ENCODE measurements around the gene SEMA4C. TPM values are rescaled to one million over a fixed set of nuclear protein-coding genes. Genes with fewer than 3 reads are reported as not detected.
A peak's percentile ranks its signal among the peaks of the same experiment; 100 is the strongest.

SEMA4C gene
- total and polyA plus RNA-seq, 9 of the 15 experiments (the other 6 are each of a cell fraction or from before 2014, with no cell fraction given): 0.32 to 59.7 (median 23.9) TPM

DNA sequence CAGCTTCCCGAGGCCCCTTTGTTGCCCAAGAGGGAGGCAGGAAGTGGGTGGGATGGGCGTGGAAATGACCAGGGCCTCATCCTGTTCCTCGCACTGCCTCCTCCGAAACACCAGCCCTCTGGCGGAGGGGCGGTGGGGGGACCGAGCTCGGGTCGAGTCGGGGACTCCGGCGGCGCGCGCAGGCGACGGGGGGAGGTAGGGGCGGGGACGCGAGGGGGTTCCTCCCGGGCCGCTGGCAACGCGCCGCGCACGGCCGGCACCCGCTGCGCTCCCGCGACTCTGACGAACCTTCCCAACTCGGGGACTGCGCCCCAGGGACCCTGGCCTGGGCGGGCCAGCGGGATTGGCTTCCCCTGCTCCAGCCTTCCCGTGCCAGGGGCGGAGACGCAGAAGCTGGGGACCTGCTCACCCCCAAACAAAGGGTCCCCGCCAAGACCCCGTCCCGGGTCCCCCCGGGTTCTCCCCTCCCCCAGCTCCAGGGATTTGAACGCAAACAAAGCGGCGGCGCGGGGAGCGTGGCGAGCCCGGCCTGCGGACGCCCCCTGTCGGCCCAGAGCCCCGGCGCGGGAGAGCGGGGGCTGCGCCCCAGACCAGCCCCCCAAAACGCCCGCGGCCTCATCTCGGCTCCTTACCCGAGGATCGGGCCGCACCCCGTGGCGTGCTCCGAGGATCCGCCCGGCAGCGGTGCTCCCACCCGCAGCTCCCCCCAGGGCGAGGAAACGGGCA lies 1.2 kb downstream of the SEMA4C start (continued):
- TF ChIP-seq, protein P1, sequence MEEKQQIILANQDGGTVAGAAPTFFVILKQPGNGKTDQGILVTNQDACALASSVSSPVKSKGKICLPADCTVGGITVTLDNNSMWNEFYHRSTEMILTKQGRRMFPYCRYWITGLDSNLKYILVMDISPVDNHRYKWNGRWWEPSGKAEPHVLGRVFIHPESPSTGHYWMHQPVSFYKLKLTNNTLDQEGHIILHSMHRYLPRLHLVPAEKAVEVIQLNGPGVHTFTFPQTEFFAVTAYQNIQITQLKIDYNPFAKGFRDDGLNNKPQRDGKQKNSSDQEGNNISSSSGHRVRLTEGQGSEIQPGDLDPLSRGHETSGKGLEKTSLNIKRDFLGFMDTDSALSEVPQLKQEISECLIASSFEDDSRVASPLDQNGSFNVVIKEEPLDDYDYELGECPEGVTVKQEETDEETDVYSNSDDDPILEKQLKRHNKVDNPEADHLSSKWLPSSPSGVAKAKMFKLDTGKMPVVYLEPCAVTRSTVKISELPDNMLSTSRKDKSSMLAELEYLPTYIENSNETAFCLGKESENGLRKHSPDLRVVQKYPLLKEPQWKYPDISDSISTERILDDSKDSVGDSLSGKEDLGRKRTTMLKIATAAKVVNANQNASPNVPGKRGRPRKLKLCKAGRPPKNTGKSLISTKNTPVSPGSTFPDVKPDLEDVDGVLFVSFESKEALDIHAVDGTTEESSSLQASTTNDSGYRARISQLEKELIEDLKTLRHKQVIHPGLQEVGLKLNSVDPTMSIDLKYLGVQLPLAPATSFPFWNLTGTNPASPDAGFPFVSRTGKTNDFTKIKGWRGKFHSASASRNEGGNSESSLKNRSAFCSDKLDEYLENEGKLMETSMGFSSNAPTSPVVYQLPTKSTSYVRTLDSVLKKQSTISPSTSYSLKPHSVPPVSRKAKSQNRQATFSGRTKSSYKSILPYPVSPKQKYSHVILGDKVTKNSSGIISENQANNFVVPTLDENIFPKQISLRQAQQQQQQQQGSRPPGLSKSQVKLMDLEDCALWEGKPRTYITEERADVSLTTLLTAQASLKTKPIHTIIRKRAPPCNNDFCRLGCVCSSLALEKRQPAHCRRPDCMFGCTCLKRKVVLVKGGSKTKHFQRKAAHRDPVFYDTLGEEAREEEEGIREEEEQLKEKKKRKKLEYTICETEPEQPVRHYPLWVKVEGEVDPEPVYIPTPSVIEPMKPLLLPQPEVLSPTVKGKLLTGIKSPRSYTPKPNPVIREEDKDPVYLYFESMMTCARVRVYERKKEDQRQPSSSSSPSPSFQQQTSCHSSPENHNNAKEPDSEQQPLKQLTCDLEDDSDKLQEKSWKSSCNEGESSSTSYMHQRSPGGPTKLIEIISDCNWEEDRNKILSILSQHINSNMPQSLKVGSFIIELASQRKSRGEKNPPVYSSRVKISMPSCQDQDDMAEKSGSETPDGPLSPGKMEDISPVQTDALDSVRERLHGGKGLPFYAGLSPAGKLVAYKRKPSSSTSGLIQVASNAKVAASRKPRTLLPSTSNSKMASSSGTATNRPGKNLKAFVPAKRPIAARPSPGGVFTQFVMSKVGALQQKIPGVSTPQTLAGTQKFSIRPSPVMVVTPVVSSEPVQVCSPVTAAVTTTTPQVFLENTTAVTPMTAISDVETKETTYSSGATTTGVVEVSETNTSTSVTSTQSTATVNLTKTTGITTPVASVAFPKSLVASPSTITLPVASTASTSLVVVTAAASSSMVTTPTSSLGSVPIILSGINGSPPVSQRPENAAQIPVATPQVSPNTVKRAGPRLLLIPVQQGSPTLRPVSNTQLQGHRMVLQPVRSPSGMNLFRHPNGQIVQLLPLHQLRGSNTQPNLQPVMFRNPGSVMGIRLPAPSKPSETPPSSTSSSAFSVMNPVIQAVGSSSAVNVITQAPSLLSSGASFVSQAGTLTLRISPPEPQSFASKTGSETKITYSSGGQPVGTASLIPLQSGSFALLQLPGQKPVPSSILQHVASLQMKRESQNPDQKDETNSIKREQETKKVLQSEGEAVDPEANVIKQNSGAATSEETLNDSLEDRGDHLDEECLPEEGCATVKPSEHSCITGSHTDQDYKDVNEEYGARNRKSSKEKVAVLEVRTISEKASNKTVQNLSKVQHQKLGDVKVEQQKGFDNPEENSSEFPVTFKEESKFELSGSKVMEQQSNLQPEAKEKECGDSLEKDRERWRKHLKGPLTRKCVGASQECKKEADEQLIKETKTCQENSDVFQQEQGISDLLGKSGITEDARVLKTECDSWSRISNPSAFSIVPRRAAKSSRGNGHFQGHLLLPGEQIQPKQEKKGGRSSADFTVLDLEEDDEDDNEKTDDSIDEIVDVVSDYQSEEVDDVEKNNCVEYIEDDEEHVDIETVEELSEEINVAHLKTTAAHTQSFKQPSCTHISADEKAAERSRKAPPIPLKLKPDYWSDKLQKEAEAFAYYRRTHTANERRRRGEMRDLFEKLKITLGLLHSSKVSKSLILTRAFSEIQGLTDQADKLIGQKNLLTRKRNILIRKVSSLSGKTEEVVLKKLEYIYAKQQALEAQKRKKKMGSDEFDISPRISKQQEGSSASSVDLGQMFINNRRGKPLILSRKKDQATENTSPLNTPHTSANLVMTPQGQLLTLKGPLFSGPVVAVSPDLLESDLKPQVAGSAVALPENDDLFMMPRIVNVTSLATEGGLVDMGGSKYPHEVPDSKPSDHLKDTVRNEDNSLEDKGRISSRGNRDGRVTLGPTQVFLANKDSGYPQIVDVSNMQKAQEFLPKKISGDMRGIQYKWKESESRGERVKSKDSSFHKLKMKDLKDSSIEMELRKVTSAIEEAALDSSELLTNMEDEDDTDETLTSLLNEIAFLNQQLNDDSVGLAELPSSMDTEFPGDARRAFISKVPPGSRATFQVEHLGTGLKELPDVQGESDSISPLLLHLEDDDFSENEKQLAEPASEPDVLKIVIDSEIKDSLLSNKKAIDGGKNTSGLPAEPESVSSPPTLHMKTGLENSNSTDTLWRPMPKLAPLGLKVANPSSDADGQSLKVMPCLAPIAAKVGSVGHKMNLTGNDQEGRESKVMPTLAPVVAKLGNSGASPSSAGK (IDR thresholded peaks at IDR 0.05): no peak
- TF ChIP-seq HEY1 (CRISPR knock-in tag; IDR thresholded peaks at IDR 0.05; ENCODE audit: borderline replicate concordance) (no peak), ZNF134 (CRISPR knock-in tag; conservative IDR thresholded peaks at IDR 0.05) (no peak), DPF2 (IDR thresholded peaks at IDR 0.05) (no peak; the same call in 1 of the 2 replicates), HDAC3 (IDR thresholded peaks at IDR 0.05; ENCODE audit: borderline replicate concordance, partially characterized antibody) (no peak), SNIP1 (IDR thresholded peaks at IDR 0.05; ENCODE audit: low read depth) (no peak), STAT5A (IDR thresholded peaks at IDR 0.05; ENCODE audit: borderline replicate concordance, low read length) (no peak)
- TF ChIP-seq, protein P2, sequence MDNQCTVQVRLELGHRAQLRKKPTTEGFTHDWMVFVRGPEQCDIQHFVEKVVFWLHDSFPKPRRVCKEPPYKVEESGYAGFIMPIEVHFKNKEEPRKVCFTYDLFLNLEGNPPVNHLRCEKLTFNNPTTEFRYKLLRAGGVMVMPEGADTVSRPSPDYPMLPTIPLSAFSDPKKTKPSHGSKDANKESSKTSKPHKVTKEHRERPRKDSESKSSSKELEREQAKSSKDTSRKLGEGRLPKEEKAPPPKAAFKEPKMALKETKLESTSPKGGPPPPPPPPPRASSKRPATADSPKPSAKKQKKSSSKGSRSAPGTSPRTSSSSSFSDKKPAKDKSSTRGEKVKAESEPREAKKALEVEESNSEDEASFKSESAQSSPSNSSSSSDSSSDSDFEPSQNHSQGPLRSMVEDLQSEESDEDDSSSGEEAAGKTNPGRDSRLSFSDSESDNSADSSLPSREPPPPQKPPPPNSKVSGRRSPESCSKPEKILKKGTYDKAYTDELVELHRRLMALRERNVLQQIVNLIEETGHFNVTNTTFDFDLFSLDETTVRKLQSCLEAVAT (IDR thresholded peaks at IDR 0.05): no peak
- TF ChIP-seq, protein P3, sequence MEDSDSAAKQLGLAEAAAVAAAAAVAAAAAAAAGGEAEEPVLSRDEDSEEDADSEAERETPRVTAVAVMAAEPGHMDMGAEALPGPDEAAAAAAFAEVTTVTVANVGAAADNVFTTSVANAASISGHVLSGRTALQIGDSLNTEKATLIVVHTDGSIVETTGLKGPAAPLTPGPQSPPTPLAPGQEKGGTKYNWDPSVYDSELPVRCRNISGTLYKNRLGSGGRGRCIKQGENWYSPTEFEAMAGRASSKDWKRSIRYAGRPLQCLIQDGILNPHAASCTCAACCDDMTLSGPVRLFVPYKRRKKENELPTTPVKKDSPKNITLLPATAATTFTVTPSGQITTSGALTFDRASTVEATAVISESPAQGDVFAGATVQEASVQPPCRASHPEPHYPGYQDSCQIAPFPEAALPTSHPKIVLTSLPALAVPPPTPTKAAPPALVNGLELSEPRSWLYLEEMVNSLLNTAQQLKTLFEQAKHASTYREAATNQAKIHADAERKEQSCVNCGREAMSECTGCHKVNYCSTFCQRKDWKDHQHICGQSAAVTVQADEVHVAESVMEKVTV (CRISPR knock-in tag; IDR thresholded peaks at IDR 0.05): peak; percentile 45
